ENCODE results near the gene VNN1.

Gene VNN1

GRCh38 chr6:132695773-132696172 lies 18.1 kb downstream of the VNN1 start:
- no peak overlapping the region for H3K4me3 ChIP-seq
- no peak for DNase-seq (ENCODE audit: low spot score)
- no peak overlapping the region for H3K27ac ChIP-seq
- TF ChIP-seq CTCF (IDR thresholded peaks at IDR 0.05) = no peak

GRCh38 chr6:132693478-132693877 lies 20.4 kb downstream of the VNN1 start:
- Histone ChIP-seq H3K27ac (peak overlapping the region; percentile 18 to 59), H3K4me3 (no peak overlapping the region)
- no peak for TF ChIP-seq CTCF (IDR thresholded peaks at IDR 0.05)
- no peak for DNase-seq (ENCODE audit: low spot score)

- Histone ChIP-seq H3K27ac (no peak overlapping the region), H3K4me3 (no peak overlapping the region)
- TF ChIP-seq CTCF (IDR thresholded peaks at IDR 0.05) = no peak
- DNase-seq (ENCODE audit: low spot score) = no peak
These were observed 23.2 kb downstream of the VNN1 start for GRCh38 chr6:132690678-132691077.

- Histone ChIP-seq H3K4me3 (no peak overlapping the region), H3K27ac (no peak overlapping the region)
- no peak for DNase-seq (ENCODE audit: low spot score)
- TF ChIP-seq CTCF (IDR thresholded peaks at IDR 0.05) = no peak
These were observed 26.5 kb downstream of the VNN1 start for GRCh38 chr6:132687306-132687705.

GRCh38 chr6:132686531-132686930 lies 27.3 kb downstream of the VNN1 start:
- H3K27ac ChIP-seq = no peak overlapping the region
- TF ChIP-seq CTCF (IDR thresholded peaks at IDR 0.05) = no peak
- DNase-seq (ENCODE audit: low spot score) = no peak
- H3K4me3 ChIP-seq = no peak overlapping the region

GRCh38 chr6:132685009-132685408 lies 28.8 kb downstream of the VNN1 start:
- H3K27ac ChIP-seq = no peak overlapping the region
- no peak for TF ChIP-seq CTCF (IDR thresholded peaks at IDR 0.05)
- DNase-seq (ENCODE audit: low spot score) = no peak
- H3K4me3 ChIP-seq = no peak overlapping the region

GRCh38 chr6:132684272-132684671 lies 29.6 kb downstream of the VNN1 start:
- no peak overlapping the region for H3K27ac ChIP-seq
- no peak for TF ChIP-seq CTCF (IDR thresholded peaks at IDR 0.05)
- no peak overlapping the region for H3K4me3 ChIP-seq
- no peak for DNase-seq (ENCODE audit: low spot score)

Data from coronary artery (tissue), 2 donors.